ENCODE data around the gene KMT2C. TPM values are rescaled to one million over a fixed set of nuclear protein-coding genes. Genes with fewer than 3 reads are reported as not detected.
A peak's percentile ranks its signal among the peaks of the same experiment; 100 is the strongest.

KMT2C gene
- total RNA-seq, 1 experiment from 2014 or later, result 18.9 TPM

GRCh38 chr7:152203095-152203494 lies 232.7 kb downstream of the KMT2C start:
- no peak for DNase-seq (ENCODE audit: low read depth)

- DNase-seq (ENCODE audit: low read depth), result peak; percentile 32
These were observed 233.7 kb downstream of the KMT2C start for GRCh38 chr7:152202056-152202455.

- no peak for DNase-seq (ENCODE audit: low read depth)
These were observed 235.4 kb downstream of the KMT2C start for GRCh38 chr7:152200395-152200794.

- DNase-seq (ENCODE audit: low read depth), result no peak
These were observed 239.4 kb downstream of the KMT2C start for GRCh38 chr7:152196391-152196790.

- DNase-seq (ENCODE audit: low read depth), result no peak
These were observed 241.9 kb downstream of the KMT2C start for GRCh38 chr7:152193880-152194279.

- no peak for DNase-seq (ENCODE audit: low read depth)
These were observed 246.7 kb downstream of the KMT2C start for GRCh38 chr7:152189061-152189460.

GRCh38 chr7:152185558-152185957 lies 250.2 kb downstream of the KMT2C start:
- no peak for DNase-seq (ENCODE audit: low read depth)

GRCh38 chr7:152180587-152180986 lies 255.2 kb downstream of the KMT2C start:
- DNase-seq (ENCODE audit: low read depth), result peak; percentile 13

GRCh38 chr7:152180048-152180447 lies 255.8 kb downstream of the KMT2C start:
- no peak for DNase-seq (ENCODE audit: low read depth)

GRCh38 chr7:152178405-152179058 lies 257.3 kb downstream of the KMT2C start:
- DNase-seq (ENCODE audit: low read depth), result no peak

- no peak for DNase-seq (ENCODE audit: low read depth)
These were observed 258.0 kb downstream of the KMT2C start for GRCh38 chr7:152177681-152178404.

- no peak for DNase-seq (ENCODE audit: low read depth)
These were observed 259.0 kb downstream of the KMT2C start for GRCh38 chr7:152176797-152177196.

GRCh38 chr7:152173372-152174070 lies 262.3 kb downstream of the KMT2C start:
- DNase-seq (ENCODE audit: low read depth), result no peak

- DNase-seq (ENCODE audit: low read depth), result no peak
These were observed 273.5 kb downstream of the KMT2C start for GRCh38 chr7:152162287-152162686.

GRCh38 chr7:152161171-152161570 lies 274.6 kb downstream of the KMT2C start:
- DNase-seq (ENCODE audit: low read depth), result no peak

GRCh38 chr7:152158801-152159587 lies 276.8 kb downstream of the KMT2C start:
- no peak for DNase-seq (ENCODE audit: low read depth)

- no peak for DNase-seq (ENCODE audit: low read depth)
These were observed 283.5 kb downstream of the KMT2C start for GRCh38 chr7:152152267-152152666.

- no peak for DNase-seq (ENCODE audit: low read depth)
These were observed 286.4 kb downstream of the KMT2C start for GRCh38 chr7:152149363-152149762.

- no peak for DNase-seq (ENCODE audit: low read depth)
These were observed 287.1 kb downstream of the KMT2C start for GRCh38 chr7:152148706-152149105.

- peak; percentile 61 for DNase-seq (ENCODE audit: low read depth)
These were observed 289.8 kb downstream of the KMT2C start for GRCh38 chr7:152145853-152146466.

- DNase-seq (ENCODE audit: low read depth), result no peak
These were observed 291.1 kb downstream of the KMT2C start for GRCh38 chr7:152144557-152145245.

Data from M059J (cell line).